Activated gamma-delta T cell treated with anti-CD3 and anti-CD28 coated beads, Interleukin-2, amount 50 U/mL, for 16 hours (primary cell): Measurements from ENCODE around the gene JUND.
A peak's percentile ranks its signal among the peaks of the same experiment; 100 is the strongest.

Experiments
- DNase-seq: peaks from one replicate; pipeline ENCODE4 v3.0.0-alpha.2; 2020; ENCODE audit warnings: low read depth

Gene JUND

GRCh38 chr19:18269070-18269723 lies 12.2 kb downstream of the JUND start:
- no peak for DNase-seq

DNA sequence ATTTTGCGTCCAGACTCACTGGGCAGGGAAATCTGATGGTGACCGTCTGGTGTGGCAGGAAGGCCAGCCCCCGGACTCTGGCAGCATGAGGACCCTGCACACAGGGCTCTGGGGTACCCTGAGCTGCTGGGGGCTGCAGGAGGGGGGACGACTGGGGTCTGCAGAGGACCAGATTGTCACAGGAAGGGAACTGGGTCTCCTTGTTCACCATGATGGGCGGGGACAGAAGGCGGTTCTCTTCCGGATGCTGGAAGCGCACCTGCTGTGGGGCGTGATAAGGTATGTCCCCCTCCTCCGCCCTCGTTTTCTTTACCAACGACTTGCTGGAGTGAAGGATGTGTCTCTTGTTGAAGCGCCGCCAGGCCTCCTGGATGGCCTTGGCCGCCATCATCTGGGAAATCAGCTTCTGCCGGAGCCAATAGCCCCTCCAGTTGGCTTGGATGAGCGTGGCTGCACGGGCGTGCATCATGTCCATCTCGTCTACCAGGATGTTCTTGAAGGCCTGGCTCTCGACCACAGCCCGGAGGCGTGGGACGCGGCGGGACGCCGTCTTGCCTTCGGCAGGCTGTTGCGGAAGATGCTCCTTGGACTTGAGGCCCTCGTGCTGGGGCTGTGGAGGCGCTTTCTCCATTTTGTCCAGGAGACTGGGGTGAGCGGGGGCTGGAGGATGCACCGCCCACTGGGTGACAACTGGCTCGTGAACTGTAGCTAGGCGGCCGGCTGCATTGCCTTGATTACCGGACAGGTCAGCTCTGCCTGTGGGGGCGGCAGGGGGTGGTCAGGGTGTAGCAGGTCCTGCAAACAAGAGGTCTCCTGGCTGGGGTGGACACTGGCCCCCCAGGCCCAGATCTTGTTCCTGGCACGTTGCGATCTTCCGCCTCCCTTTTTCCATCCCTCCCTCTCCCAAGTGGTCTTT lies 14.4 kb downstream of the JUND start:
- DNase-seq, result no peak

- DNase-seq, result no peak
These were observed 15.8 kb downstream of the JUND start for GRCh38 chr19:18265582-18265981.

GRCh38 chr19:18264971-18265540 lies 16.4 kb downstream of the JUND start:
- DNase-seq, result no peak

- no peak for DNase-seq
These were observed 17.1 kb downstream of the JUND start for GRCh38 chr19:18264137-18264854.

DNA sequence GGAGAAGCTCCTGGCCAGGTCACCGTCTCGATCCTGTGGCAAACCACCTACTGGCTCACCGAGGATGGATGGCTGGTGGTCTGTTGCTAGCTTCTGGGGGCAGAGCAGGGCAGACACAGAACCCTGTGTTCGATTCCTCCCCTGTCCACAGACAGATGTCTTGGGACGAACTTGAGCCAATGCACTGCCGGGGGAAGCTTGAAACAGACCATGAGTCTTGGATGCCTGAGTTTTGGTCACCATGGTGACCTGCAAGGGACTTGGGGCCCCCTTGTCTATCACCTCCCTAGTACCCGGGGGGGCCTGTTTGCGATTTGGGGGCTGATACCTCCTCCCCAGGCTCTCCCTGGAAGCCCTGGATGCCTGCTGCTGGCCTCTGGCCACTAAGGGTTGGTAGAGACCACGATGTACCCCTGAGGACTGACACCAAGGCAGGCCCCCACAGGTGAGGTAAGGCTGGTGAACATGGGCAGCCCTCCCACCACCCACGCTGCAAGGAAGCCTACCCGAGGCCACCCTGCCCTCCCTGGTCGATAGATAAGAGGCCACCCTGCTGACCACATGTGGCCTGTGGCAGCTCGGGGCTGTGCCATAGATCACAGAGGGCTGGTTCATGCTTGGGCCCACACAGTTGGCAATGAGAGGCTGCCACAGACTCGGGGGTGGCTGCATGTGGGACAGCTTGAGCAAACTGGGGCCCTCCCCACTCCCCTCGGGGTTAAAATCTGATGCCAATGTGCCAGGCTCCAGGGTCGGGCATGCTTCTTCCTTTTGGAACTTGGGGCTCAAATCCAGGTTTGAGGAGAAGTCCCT lies 17.9 kb downstream of the JUND start:
- no peak for DNase-seq

GRCh38 chr19:18262917-18263316 lies 18.5 kb downstream of the JUND start:
- no peak for DNase-seq

- DNase-seq, result no peak
These were observed 19.3 kb downstream of the JUND start for GRCh38 chr19:18262144-18262543.

DNA sequence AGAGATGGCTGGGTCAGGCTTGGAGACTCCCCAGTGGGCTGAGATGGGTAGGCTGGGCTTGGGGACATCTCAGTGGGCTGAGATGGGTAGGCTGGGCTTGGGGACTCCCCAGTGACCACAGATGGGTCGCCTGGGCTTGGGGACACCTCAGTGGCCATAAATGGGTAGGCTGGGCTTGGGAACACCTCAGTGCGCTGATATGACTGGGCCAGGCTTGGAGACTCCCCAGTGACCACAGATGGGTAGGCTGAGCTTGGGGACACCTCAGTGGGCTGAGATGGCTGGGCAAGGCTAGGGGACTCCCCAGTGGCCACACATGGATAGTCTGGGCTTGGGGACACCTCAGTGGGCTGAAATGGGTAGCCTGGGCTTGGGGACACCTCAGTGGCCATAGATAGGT lies 19.9 kb downstream of the JUND start:
- DNase-seq, result no peak

DNA sequence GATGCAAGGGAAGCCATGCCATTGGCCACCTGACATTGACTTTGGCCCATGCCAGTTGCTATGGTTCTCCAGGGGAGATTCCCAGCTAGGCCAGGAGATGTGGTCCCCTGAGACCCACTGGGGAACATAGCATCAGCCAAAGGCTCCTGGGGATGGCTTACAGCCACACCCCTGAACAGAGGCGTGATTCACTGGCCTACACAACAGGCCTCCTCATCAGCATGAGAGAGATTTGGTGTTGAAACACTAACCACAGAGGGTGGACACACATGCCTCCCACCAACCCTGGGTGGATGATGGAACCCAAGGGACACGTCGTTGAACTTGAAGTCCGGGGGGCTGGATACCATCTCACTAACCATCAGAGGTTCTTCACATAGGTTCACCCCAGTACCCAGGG lies 21.5 kb downstream of the JUND start:
- DNase-seq, result no peak

- DNase-seq, result no peak
These were observed 23.6 kb downstream of the JUND start for GRCh38 chr19:18257503-18258470.

- DNase-seq, result no peak
These were observed 26.6 kb downstream of the JUND start for GRCh38 chr19:18254546-18255503.

DNA sequence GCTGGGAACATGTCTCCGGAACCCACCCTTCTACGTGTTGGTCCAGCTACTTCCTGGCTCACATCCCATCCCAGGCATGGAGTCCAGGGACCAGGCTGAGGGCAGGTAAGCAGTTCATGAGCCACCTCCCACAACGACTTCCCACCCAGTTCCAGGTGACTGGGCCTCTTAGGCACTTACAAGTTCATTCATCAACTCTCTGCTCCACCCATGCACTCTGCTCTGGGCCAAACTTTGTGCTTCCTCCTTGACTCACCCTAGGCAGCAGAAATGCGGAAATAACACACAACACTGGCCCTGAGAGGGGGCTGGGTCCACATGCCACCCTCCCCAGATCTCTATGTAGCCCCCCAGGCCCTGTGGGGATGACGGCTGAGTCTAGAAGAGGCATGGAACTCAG lies 27.7 kb downstream of the JUND start:
- no peak for DNase-seq

DNA sequence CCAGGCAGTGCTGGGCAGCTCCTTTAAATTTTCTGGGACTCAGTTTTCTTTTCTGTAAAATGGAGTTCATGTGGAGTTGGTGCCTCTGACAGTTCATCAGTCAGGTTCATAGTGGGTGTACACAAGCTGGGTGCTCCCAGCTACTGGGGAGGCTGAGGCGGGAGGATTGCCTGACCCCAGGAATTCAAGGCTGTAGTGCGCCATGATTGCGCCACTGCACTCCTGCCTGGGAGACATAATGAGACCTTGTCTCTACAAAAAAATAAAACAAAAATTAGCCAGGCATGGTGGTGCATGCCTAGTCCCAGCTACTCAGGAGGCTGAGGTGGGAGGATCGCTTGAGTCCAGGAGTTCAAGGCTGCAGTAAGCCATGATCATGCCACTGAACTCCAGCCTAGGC lies 28.3 kb downstream of the JUND start:
- no peak for DNase-seq

DNA sequence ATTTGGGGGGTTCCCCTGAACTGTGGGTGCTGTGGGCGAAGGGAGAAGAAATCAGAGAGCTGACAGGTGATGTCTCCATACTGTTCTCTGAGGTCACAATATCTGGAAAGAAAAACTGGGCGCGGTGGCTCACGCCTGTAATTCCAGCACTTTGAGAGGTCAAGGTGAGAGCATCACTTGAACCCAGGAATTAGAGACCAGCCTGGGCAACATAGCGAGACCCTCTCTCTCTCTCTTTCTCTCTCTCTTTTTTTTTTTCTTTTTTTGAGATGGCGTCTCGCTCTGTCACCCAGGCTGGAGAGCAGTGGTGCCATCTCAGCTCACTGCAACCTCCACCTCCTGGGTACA lies 29.1 kb downstream of the JUND start:
- no peak for DNase-seq

DNA sequence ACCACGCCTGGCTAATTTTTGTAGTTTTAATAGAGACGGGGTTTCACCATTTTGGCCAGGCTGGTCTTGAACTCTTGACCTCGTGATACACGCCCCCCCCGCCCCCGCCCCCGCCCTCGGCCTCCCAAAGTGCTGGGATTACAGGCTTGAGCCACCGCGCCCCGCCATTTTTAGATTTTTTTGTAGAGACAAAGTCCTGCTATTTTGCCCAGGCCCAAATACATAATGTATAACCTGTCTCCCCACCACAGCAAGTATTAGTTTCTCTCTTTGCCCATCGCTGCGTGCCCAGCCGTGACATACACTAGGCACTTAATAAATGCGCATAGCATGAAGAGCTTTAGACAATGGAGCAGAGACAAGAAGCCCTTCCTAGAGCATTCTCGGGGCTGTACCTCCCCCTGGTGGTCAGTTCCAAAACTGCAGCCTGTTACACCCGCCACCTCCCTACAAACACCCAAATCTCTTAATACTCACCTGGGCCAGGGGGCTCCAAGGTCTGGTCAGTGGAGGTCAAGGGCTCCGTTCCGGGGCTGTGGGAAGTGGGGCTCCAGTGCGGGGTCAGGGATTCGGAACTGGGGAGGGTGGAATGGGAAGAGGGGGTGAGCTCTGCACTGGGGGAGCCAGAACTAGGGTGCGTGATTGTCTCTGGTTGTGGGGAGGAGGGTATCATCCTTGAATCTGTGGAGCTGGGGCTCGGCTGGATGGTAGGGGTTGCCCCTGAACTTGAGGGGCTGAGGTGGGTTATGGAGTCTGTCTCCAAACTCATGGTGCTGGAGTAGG lies 29.6 kb downstream of the JUND start:
- DNase-seq, result peak; percentile 76

GRCh38 chr19:18249834-18250233 lies 31.6 kb downstream of the JUND start:
- no peak for DNase-seq

DNA sequence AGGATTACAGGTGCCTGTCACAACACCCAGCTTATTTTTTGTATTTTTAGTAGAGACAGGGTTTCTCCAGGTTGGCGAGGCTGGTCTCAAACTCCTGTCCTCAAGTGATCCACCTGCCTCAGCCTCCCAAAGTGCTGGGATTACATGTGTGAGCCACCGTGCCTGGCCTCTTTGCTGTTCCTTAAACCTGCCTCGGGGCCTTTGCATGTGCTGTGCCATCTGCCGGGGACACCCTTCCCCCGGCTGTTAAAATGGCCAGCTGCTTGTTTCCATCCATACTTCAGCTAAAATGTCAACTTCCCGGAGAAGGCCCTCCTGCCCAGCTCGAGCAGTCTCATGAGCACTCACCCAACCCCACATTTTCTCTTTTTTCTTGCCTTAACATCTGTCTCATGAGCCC lies 36.1 kb downstream of the JUND start:
- DNase-seq, result no peak

GRCh38 chr19:18239303-18239702 lies 42.1 kb downstream of the JUND start:
- DNase-seq, result no peak
